K562 (cell line): ENCODE data around the gene CTSD.

ENCODE experiments used
- CTCF ChIP-seq, 3 experiments: IDR thresholded peaks in 2 of 3; conservative IDR thresholded peaks in 1 of 3; 2 replicates each; pipeline ENCODE4 v1.5.1; 2011 to 2012; ENCODE audit warnings: low read length in 3 of 3, mild to moderate bottlenecking in 3 of 3, control low read depth in 2 of 3, improper control_type of control experiment in 1 of 3, inconsistent platforms in 1 of 3, low read depth in 1 of 3, mixed read lengths in 1 of 3, moderate library complexity in 1 of 3; ENCODE audit not compliant: insufficient read depth in 2 of 3
- TF ChIP-seq, protein P1 (sequence below): fragments of 450-650 bp; IDR thresholded peaks from 2 replicates; pipeline ENCODE4 v1.6.1; 2017; ENCODE audit warnings: antibody characterized with exemption, mild to moderate bottlenecking

- no peak for TF ChIP-seq CTCF (IDR thresholded peaks at IDR 0.05 in 2 of 3, conservative IDR thresholded peaks at IDR 0.05 in 1 of 3; ENCODE audit: insufficient read depth in 2 of 3, low read depth in 1 of 3, low read length in 3 of 3)
- TF ChIP-seq, protein P1, sequence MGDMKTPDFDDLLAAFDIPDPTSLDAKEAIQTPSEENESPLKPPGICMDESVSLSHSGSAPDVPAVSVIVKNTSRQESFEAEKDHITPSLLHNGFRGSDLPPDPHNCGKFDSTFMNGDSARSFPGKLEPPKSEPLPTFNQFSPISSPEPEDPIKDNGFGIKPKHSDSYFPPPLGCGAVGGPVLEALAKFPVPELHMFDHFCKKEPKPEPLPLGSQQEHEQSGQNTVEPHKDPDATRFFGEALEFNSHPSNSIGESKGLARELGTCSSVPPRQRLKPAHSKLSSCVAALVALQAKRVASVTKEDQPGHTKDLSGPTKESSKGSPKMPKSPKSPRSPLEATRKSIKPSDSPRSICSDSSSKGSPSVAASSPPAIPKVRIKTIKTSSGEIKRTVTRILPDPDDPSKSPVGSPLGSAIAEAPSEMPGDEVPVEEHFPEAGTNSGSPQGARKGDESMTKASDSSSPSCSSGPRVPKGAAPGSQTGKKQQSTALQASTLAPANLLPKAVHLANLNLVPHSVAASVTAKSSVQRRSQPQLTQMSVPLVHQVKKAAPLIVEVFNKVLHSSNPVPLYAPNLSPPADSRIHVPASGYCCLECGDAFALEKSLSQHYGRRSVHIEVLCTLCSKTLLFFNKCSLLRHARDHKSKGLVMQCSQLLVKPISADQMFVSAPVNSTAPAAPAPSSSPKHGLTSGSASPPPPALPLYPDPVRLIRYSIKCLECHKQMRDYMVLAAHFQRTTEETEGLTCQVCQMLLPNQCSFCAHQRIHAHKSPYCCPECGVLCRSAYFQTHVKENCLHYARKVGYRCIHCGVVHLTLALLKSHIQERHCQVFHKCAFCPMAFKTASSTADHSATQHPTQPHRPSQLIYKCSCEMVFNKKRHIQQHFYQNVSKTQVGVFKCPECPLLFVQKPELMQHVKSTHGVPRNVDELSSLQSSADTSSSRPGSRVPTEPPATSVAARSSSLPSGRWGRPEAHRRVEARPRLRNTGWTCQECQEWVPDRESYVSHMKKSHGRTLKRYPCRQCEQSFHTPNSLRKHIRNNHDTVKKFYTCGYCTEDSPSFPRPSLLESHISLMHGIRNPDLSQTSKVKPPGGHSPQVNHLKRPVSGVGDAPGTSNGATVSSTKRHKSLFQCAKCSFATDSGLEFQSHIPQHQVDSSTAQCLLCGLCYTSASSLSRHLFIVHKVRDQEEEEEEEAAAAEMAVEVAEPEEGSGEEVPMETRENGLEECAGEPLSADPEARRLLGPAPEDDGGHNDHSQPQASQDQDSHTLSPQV, result no peak
These were observed 17.2 kb upstream of the CTSD start for GRCh38 chr11:1780700-1781592.
